ENCODE results near the gene SAXO2.
"Not testable (repeated sequence)": the region's sequence is repeated elsewhere in the genome, so short reads cannot be mapped to it uniquely, and the experiment has no call there.

Gene SAXO2

GRCh38 chr15:82333603-82334553, 71.3 kb downstream of the SAXO2 start:
- not testable (repeated sequence) for DNase-seq (ENCODE audit: low read depth in 3 of 3)

Measured in stimulated activated CD4-positive, alpha-beta T cell treated with anti-CD3 and anti-CD28 coated beads, TNF-alpha, amount 100 ng/mL, for 4 hours (primary cell).